Activated effector memory CD4-positive, alpha-beta T cell treated with anti-CD3 and anti-CD28 coated beads, Interleukin-2, amount 50 U/mL, for 16 hours (primary cell): ENCODE results near the gene IFNB1.

Source experiments
- DNase-seq: peaks from one replicate; pipeline ENCODE4 v3.0.0-alpha.2; 2020

The IFNB1 gene

GRCh38 chr9:21077781-21078180 is at the start of gene IFNB1:
Gene IFNB1, minus strand, starts transcription at chr9:21077942. Its CDS starts 73 bp downstream, at chr9:21077869.
- no peak for DNase-seq

- no peak for DNase-seq
These were observed 44.0 kb upstream of the IFNB1 start for GRCh38 chr9:21121595-21122251.

DNA sequence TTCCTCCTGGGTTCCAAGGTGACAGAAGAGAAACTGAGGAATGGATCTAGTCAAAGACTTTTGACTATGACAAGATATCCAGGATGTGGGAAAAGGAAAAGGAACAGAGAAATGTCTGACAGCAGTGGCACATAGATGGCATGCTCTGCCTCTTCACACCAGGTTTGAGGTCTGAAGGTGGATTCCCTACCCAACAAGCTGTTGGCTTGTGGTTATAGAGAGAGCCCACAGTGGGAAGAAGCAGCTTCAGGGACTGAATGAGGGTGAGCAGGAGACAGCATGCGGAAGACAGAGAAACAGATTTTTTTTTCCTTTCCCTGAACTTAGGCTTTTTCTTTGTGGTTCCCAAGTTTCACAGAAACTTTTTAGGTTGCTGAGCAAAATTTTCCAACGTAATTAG is 43.3 kb upstream of the IFNB1 start:
- no peak for DNase-seq

- DNase-seq, result no peak
These were observed 41.5 kb upstream of the IFNB1 start for GRCh38 chr9:21119093-21119770.

DNA sequence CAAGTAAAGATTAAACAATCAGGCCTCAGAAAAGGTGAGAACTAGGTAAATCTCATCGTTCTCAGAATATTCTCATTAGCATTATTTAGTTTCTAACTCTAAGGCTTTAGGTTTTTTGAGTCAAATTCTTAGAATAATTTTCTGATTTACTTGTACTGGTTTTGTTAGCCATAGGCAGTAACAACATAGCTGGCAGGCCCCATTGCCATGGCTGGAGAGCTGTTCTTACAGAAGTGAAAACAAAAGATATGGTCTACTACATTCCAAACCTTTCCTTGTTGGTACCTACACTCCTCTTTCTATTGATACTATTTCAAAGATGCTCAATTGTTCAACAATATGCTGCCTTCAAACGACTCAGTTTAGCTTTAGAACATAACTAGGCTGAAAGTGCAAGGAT is 36.6 kb upstream of the IFNB1 start:
- no peak for DNase-seq

DNA sequence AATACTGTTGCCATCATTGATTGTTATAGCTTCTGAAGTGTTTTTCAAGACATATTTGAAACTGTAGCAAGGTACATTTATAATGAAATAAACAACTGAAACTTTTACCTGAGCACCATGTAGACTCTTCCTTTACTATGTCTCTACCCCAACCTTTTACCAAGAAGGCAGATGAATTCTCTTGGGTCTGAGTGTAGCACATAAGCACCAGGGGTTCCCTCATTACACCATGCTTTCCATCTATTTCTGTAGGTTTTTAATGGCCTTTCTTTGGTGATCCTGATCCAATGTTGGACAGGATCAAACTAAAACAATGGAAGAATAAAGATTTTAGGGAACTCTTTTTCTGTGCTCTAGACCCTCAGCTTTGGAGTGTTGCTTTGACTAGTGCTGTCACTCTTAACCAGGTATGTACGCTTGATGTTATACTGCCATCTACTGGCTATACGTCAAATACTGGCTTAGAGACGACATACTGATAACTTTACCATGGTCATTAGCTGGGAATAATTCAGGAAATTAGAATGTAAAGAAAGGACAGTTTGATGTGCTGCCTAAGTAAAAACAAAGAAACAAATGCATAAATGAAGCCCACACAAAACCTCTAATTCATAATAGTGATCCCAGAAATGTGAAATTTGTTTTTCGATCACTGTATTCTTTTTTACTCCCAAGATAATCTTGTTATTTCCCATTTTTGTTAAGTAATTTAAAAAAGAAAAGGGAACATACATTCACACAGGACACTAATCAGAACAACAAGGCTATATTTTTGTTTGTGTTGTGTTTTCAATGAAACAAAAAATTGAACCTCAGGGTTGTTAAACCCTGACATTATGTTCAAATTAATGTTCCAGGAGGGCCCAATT is 33.2 kb upstream of the IFNB1 start:
- no peak for DNase-seq

DNA sequence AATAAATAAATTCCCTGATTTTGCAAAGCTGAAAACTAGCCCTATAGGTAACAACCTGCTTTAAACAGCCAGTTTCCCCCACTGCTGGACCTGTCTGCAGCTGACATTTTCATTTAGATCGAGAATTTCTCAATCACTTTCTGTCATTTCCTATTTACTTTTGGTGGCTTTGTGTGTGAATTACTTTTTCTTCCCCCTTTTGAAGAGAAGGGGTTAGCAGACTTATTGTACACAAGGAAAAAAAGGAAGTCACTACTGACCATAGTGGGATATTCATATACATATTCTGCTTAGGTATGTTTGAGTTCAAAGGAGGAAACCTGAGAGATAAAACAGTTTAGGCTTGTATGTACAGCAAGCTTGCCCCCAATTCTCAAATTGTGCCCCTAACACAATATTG is 27.0 kb upstream of the IFNB1 start:
- no peak for DNase-seq

DNA sequence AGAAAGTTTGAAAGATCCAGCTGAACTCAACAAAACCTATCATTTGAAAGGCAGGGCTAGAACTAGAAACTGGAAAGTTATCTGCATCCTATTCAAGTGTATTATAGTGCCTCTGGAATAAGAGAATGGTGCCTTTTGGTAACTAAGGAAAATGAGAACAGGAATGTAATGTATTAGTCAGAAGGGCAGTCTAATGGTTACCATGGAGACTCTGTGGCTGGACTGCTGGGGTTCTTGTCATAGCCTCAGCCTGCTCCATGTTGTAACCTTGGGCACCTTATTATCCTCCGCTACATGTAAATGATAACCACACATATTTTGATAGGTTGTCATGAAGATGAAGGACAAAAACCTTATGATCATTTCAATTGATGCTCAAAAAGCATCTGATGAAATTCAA is 24.6 kb upstream of the IFNB1 start:
- DNase-seq, result no peak

- DNase-seq, result no peak
These were observed 20.1 kb upstream of the IFNB1 start for GRCh38 chr9:21097817-21098216.

DNA sequence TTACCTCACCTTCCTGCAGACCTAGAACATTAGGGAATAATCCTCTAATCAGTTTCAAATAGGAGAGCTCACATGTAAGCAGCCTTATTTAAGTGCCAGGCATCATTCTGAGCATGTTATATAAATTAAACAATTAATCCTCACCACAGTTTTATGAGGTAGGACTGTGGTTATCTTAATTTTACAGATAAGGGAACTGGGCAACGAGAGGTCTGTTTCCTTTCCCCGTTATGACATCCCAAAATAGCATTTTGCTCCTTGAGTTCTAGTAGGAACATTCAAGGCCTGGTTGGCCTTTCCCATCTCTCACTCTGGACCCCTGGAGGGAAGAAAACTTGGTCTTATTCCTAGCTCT is 19.1 kb upstream of the IFNB1 start:
- no peak for DNase-seq

DNA sequence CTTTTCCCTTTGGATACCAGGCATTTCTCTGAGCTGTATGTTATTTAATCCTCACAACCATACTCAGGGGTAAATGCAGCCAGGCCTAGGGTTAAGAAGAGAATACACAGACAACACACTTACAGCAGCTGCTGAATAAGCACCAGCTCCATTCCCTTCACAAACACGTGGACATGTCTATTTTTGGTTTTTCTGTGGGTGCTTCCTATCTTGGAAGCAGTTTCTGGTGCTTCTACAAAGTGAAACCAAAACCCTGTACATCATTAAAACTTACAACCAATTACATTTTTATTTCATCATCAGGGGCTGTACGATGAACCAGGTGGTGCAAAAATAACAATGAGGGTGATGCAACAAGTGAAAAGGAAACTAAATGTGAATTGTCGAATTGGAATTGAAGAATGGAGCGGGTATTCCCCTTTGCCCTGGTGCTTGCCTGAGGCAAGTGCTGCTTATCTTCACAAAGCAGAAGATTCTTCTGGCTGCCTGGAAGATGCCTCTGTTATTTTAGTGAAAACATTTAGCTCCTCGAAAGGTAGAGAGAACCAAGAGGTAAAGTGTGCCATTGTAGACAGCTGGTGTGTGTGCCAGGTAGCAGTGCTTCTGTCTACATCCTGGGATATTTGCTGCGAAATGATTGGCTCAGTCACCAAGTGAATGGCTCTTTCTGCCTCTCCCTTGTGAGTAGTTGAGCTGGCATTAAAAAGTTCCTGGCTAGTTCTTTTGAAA is 18.6 kb upstream of the IFNB1 start:
- DNase-seq, result peak; percentile 71

- no peak for DNase-seq
These were observed 17.8 kb upstream of the IFNB1 start for GRCh38 chr9:21095561-21095960.

DNA sequence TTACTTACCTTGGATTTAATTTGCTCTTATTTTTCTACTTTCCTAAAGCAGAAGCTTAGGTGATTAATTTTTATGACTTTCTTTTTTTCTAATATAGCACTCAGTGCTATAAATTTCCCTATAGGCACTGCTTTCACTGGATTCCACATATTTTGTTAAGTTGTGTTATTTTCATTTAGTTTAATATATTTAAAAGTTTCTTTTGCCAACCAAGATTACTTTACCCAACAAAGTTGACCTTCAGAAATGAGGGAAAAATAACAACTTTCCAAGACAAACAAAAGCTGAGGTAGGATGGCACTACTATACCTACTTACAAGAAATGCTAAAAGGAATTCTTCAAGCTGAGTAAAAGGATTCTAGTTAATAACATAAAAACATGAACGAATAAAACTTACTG is 8.8 kb upstream of the IFNB1 start:
- no peak for DNase-seq

DNA sequence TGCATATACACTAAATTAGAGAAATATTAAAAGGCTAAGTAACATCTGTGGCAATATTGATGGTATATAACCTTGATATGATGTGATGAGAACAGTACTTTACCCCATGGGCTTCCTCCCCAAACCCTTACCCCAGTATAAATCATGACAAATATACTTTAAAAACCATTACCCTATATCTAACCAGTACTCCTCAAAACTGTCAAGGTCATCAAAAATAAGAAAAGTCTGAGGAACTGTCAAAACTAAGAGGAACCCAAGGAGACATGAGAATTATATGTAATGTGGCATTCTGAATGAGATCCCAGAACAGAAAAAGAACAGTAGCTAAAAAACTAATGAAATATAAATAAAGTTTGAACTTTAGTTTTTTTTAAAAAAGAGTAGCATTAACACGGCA is 7.3 kb upstream of the IFNB1 start:
- DNase-seq, result no peak

DNA sequence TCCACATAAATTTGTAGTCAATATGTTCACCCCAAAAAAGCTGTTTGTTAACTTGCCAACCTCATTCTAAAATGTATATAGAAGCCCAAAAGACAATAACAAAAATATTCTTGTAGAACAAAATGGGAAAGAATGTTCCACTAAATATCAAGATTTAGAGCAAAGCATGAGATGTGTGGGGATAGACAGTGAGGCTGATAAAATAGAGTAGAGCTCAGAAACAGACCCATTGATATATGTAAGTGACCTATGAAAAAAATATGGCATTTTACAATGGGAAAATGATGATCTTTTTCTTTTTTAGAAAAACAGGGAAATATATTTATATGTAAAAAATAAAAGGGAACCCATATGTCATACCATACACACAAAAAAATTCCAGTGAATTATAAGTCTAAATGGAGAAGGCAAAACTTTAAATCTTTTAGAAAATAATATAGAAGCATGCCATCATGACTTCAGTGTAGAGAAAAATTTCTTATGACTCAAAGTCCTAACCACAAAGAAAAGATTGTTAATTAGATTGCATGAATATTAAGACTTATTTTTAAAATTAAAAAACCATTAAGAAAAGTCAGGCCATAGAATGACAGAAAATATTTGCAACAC is 6.6 kb upstream of the IFNB1 start:
- no peak for DNase-seq

DNA sequence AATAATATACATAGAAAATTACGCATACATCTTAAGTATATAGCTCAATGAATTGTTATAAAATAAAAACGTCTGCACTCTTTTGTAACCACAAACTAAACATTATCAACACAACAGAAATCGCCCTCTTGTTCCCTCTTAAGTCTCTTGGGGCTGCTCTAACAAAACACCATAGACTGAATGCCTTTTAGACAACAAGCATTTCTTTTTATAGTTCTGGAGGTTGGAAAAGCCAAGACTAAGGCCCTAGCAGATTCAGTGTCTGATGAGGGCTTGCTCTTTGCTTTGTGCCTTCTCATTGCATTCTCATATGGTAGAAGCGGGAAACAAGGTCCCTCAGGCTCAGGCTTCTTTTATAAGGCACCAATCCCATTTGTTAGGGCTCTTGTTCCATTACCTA is 4.9 kb upstream of the IFNB1 start:
- no peak for DNase-seq

DNA sequence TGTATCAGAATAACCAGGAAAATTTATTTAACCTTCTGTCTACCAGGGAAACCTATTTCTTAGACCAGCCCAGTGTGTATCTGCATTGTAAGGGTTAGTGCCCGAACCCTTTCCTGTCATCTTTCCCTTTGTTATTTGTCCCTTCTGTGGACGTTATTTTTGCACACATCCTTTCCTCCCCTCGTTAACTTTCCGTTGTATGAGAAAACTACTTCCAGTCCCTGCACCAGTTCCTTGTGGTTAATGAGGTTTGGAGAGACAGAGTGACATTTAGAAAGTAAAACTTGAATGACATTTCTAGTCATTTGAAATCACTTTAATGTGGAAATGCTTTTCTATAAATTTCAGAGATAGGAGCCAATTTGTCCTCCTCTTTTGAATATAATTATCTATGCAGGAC is 4.3 kb upstream of the IFNB1 start:
- DNase-seq, result no peak

DNA sequence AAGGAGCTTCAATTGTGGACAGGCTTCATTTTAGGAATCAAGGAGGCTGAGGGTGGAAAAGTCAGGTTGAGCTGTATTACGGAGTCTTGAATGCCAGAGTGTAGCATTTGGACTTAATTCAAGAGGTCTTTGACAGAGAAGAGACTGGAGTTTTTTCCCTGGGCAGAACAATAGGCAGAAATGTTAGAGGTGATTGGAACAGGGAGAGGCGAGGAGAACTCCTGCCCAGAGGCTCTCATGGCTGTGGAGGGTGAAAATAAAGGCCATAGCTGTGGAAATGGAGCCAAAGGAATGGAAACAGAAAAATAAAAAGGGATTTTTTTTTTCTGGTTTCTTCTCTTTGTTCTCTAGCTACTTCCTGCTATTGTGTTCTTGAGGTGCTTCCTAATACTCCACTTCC is 3.7 kb upstream of the IFNB1 start:
- no peak for DNase-seq

DNA sequence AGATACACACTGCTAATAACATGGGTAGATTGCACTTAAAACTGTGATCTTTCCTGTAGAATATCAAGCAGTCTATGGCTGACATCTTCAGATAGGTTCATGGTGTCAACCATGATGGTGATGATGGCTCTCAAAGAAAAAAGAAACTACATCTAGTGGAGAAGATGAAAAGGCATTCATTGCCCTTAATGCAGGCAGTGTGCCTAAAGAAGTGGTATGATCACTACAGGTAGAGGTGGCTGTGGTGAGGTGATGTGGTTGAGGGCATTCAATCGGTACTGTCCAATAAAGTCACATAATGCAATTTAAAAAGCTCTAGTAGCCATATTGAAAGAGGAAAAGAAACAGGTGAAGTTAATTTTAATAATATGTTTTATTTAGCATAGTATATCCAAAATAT is 3.1 kb upstream of the IFNB1 start:
- DNase-seq, result no peak

DNA sequence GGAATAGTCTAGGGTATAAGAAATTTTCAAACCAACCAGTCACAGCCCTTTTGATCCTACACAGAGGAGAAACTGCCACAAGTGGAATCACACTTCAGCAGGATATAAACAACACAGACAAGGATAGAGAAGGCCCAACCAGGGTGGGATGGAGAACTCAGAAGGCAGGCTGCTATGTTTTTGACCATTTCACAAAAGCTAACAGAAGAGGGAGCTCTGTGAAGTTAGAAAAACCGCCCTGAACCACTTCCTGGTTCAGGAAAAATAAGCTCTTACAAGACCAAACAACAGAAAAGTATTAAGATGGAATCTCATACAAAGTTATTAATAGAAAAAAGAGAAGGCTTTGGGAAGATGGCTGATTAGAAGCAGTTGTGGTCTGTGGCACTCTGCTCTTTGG is 960 bp upstream of the IFNB1 start:
- no peak for DNase-seq

- no peak for DNase-seq
These were observed 2.3 kb downstream of the IFNB1 start for GRCh38 chr9:21075484-21075883.

DNA sequence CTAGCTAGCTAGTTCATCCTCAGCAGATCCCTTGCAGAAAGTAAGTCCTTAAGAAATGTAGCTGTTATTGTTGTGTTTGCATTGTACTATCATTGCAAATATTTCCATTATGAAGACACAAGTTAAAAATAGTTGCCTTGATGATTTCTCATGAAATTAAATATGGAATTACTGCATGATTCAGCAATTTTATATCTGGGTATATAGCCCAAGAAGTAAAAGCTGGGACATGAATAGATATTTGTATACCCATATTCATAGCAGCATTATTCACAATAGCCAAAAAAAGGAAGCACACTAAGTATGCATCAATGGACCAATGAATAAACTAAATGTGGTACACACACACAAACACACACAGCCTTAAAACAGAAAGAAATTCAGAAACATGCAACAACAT is 6.8 kb downstream of the IFNB1 start:
- no peak for DNase-seq

DNA sequence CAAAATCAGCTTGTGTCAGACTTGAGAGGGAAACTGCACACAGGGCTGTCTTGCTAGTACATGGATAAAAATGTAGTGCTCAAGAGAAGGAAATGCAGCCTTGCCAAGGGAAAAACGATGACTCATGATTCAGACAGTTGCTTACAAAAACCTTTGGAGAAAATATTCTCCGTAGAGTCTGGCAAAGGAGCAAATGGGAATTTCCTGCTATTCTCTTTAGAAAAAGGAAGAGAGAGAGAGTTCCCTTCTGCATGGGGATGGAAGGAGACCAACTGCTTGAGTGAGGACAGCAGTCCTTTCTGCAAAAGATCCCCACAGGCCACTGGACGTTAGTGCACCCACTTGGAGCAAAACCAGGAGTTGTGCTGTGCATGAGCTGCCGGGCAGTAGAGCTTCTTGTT is 7.6 kb downstream of the IFNB1 start:
- no peak for DNase-seq
